GM18511 (cell line): ENCODE data around the gene NKX1-1.

ENCODE experiments used
- ATAC-seq: cut with Tn5 transposase; IDR thresholded peaks from one replicate; pipeline ENCODE4 v1.9.1; 2021; ENCODE audit warnings: mild to moderate bottlenecking, moderate library complexity; ENCODE audit not compliant: unreplicated experiment

NKX1-1 gene

GRCh38 chr4:1417522-1418390 is 11.5 kb upstream of the NKX1-1 start:
- ATAC-seq: no peak

- no peak for ATAC-seq
Measured at GRCh38 chr4:1416948-1417260, 10.7 kb upstream of the NKX1-1 start.

GRCh38 chr4:1416051-1416947 is 10.1 kb upstream of the NKX1-1 start:
- no peak for ATAC-seq

GRCh38 chr4:1415681-1415981 is 9.4 kb upstream of the NKX1-1 start:
- no peak for ATAC-seq

GRCh38 chr4:1414831-1415680 is 8.8 kb upstream of the NKX1-1 start:
- ATAC-seq: no peak

- ATAC-seq: no peak
Measured at GRCh38 chr4:1413687-1414479, 7.6 kb upstream of the NKX1-1 start.

- ATAC-seq: no peak
Measured at GRCh38 chr4:1413204-1413663, 7.0 kb upstream of the NKX1-1 start.

GRCh38 chr4:1412376-1413203 is 6.3 kb upstream of the NKX1-1 start:
- no peak for ATAC-seq

- ATAC-seq: no peak
Measured at GRCh38 chr4:1411436-1412375, 5.5 kb upstream of the NKX1-1 start.

GRCh38 chr4:1410491-1411325 is 4.5 kb upstream of the NKX1-1 start:
- no peak for ATAC-seq

GRCh38 chr4:1409491-1410425 is 3.5 kb upstream of the NKX1-1 start:
- no peak for ATAC-seq

- ATAC-seq: no peak
Measured at GRCh38 chr4:1409079-1409478, 2.8 kb upstream of the NKX1-1 start.

GRCh38 chr4:1408418-1408817 is 2.2 kb upstream of the NKX1-1 start:
- ATAC-seq: no peak

- no peak for ATAC-seq
Measured at GRCh38 chr4:1407657-1408333, 1.6 kb upstream of the NKX1-1 start.

- ATAC-seq: no peak
Measured at GRCh38 chr4:1406981-1407656, 877 bp upstream of the NKX1-1 start.
